HEK293 (cell line): ENCODE measurements around the gene ZNF609.

Experiments used
- CTCF ChIA-PET: fragments of 350-600 bp; formaldehyde crosslinking; extraction: SDS; loops from one replicate; lab custom pipeline; 2021; ENCODE audit warnings: antibody characterized with exemption; lab: Yijun Ruan, JAX
- POLR2A ChIA-PET: fragments of 300-600 bp; formaldehyde crosslinking; extraction: SDS; loops from one replicate; lab custom pipeline; 2020; ENCODE audit warnings: antibody characterized with exemption, inconsistent platforms; lab: Yijun Ruan, JAX
- H3K27ac ChIP-seq: fragments of 200-500 bp; sonication (Bioruptor generic); 2 replicates; pipeline ENCODE4 v1.5.1; 2014; ENCODE audit warnings: low read depth, low read length, control low read depth, inconsistent platforms; ENCODE audit errors: extremely low read depth
- H3K36me3 ChIP-seq, 2 experiments: fragments of 200-500 bp in 1 of 2; sonication (Bioruptor generic) in 1 of 2; 1 replicate in 1 of 2; 2 replicates in 1 of 2; pipeline ENCODE4 v1.5.1; 2014 to 2017; ENCODE audit warnings: inconsistent platforms in 2 of 2, low read length in 2 of 2; ENCODE audit not compliant: control insufficient read depth in 2 of 2, insufficient read depth in 1 of 2
- H3K4me1 ChIP-seq: fragments of 200-500 bp; sonication (Bioruptor generic); 2 replicates; pipeline ENCODE4 v1.5.1; 2014; ENCODE audit warnings: mild to moderate bottlenecking, low read length, inconsistent platforms; ENCODE audit not compliant: control insufficient read depth, insufficient read depth
- H3K4me3 ChIP-seq: 2 replicates; pipeline ENCODE4 v1.5.1; 2011; ENCODE audit warnings: low read depth, mild to moderate bottlenecking, control low read depth, low read length, moderate library complexity
- H3K9me3 ChIP-seq: fragments of 200-500 bp; sonication (Bioruptor generic); 2 replicates; pipeline ENCODE4 v1.5.1; 2014; ENCODE audit warnings: low read depth, low read length, inconsistent platforms; ENCODE audit not compliant: control insufficient read depth, insufficient read depth
- FEZF1 ChIP-seq: fragments of 450-650 bp; formaldehyde crosslinking; IDR thresholded peaks from 2 replicates; pipeline ENCODE4 v1.5.1; 2016; ENCODE audit warnings: missing biosample characterization, missing genetic modification characterization
- GLI4 ChIP-seq: fragments of 450-650 bp; formaldehyde crosslinking; IDR thresholded peaks from 2 replicates; pipeline ENCODE4 v1.5.1; 2016; ENCODE audit warnings: missing biosample characterization, missing genetic modification characterization
- GLIS1 ChIP-seq: fragments of 450-650 bp; formaldehyde crosslinking; IDR thresholded peaks from 2 replicates; pipeline ENCODE4 v1.5.1; 2016; ENCODE audit warnings: missing biosample characterization, missing genetic modification characterization
- IKZF3 ChIP-seq: fragments of 450-650 bp; IDR thresholded peaks from 2 replicates; pipeline ENCODE4 v1.5.0; 2018; ENCODE audit warnings: missing biosample characterization, mild to moderate bottlenecking, missing genetic modification characterization, moderate library complexity
- SCRT1 ChIP-seq: fragments of 450-650 bp; formaldehyde crosslinking; IDR thresholded peaks from 2 replicates; pipeline ENCODE4 v1.5.1; 2016; ENCODE audit warnings: missing biosample characterization, missing genetic modification characterization, borderline replicate concordance
- YY1 ChIP-seq: fragments of 450-650 bp; formaldehyde crosslinking; IDR thresholded peaks from 2 replicates; pipeline ENCODE4 v1.5.1; 2018; ENCODE audit warnings: missing biosample characterization, missing genetic modification characterization
- ZBTB48 ChIP-seq: fragments of 450-650 bp; formaldehyde crosslinking; IDR thresholded peaks from 2 replicates; pipeline ENCODE4 v1.5.1; 2016; ENCODE audit warnings: missing biosample characterization, missing genetic modification characterization
- ZNF10 ChIP-seq: fragments of 450-650 bp; formaldehyde crosslinking; IDR thresholded peaks from 2 replicates; pipeline ENCODE4 v1.5.1; 2017; ENCODE audit warnings: missing biosample characterization, missing genetic modification characterization
- ZNF146 ChIP-seq: fragments of 450-650 bp; formaldehyde crosslinking; IDR thresholded peaks from 2 replicates; pipeline ENCODE4 v1.5.1; 2016; ENCODE audit warnings: missing biosample characterization, missing genetic modification characterization
- ZNF148 ChIP-seq: fragments of 450-650 bp; formaldehyde crosslinking; IDR thresholded peaks from 2 replicates; pipeline ENCODE4 v1.5.0; 2017; ENCODE audit warnings: missing biosample characterization, missing genetic modification characterization, borderline replicate concordance
- ZNF155 ChIP-seq: fragments of 450-650 bp; formaldehyde crosslinking; IDR thresholded peaks from 2 replicates; pipeline ENCODE4 v1.5.1; 2016; ENCODE audit warnings: missing biosample characterization, missing genetic modification characterization
- ZNF157 ChIP-seq: fragments of 450-650 bp; formaldehyde crosslinking; IDR thresholded peaks from 2 replicates; pipeline ENCODE4 v1.5.1; 2016; ENCODE audit warnings: missing biosample characterization, missing genetic modification characterization
- ZNF2 ChIP-seq: fragments of 450-650 bp; formaldehyde crosslinking; IDR thresholded peaks from 2 replicates; pipeline ENCODE4 v1.5.1; 2016; ENCODE audit warnings: missing biosample characterization, missing genetic modification characterization
- ZNF211 ChIP-seq: fragments of 450-650 bp; formaldehyde crosslinking; IDR thresholded peaks from 2 replicates; pipeline ENCODE4 v1.5.1; 2016; ENCODE audit warnings: low read depth, missing biosample characterization, missing genetic modification characterization
- ZNF223 ChIP-seq: fragments of 450-650 bp; formaldehyde crosslinking; IDR thresholded peaks from 2 replicates; pipeline ENCODE4 v1.5.1; 2016; ENCODE audit warnings: missing biosample characterization, missing genetic modification characterization
- ZNF239 ChIP-seq: fragments of 450-650 bp; formaldehyde crosslinking; IDR thresholded peaks from 2 replicates; pipeline ENCODE4 v1.5.1; 2016; ENCODE audit warnings: missing biosample characterization, missing genetic modification characterization
- ZNF24 ChIP-seq: fragments of 450-650 bp; formaldehyde crosslinking; IDR thresholded peaks from 2 replicates; pipeline ENCODE4 v1.5.1; 2016; ENCODE audit warnings: missing biosample characterization, missing genetic modification characterization
- ZNF302 ChIP-seq: fragments of 450-650 bp; formaldehyde crosslinking; IDR thresholded peaks from 2 replicates; pipeline ENCODE4 v1.5.1; 2016; ENCODE audit warnings: missing biosample characterization, missing genetic modification characterization, low read depth
- ZNF548 ChIP-seq: fragments of 450-650 bp; formaldehyde crosslinking; IDR thresholded peaks from 2 replicates; pipeline ENCODE4 v1.5.1; 2016; ENCODE audit warnings: missing biosample characterization, missing genetic modification characterization
- ZNF571 ChIP-seq: fragments of 450-650 bp; formaldehyde crosslinking; IDR thresholded peaks from 2 replicates; pipeline ENCODE4 v1.5.0; 2017; ENCODE audit warnings: missing biosample characterization, missing genetic modification characterization
- ZNF623 ChIP-seq: fragments of 450-650 bp; formaldehyde crosslinking; IDR thresholded peaks from 2 replicates; pipeline ENCODE4 v1.5.1; 2016; ENCODE audit warnings: missing biosample characterization, missing genetic modification characterization
- ZNF792 ChIP-seq: fragments of 450-650 bp; formaldehyde crosslinking; IDR thresholded peaks from 2 replicates; pipeline ENCODE4 v1.5.1; 2016; ENCODE audit warnings: missing biosample characterization, missing genetic modification characterization
- ZNF830 ChIP-seq: fragments of 450-650 bp; IDR thresholded peaks from 2 replicates; pipeline ENCODE4 v1.5.0; 2018; ENCODE audit warnings: missing biosample characterization, missing genetic modification characterization, low read depth, mild to moderate bottlenecking, moderate library complexity
- ZSCAN4 ChIP-seq: fragments of 450-650 bp; formaldehyde crosslinking; IDR thresholded peaks from 2 replicates; pipeline ENCODE4 v1.5.1; 2017; ENCODE audit warnings: missing biosample characterization, missing genetic modification characterization
- TF ChIP-seq, protein P1 (sequence below): fragments of 450-650 bp; formaldehyde crosslinking; IDR thresholded peaks from 2 replicates; pipeline ENCODE4 v1.5.1; 2016; ENCODE audit warnings: missing biosample characterization, missing genetic modification characterization
- TF ChIP-seq, protein P2 (sequence below): fragments of 450-650 bp; formaldehyde crosslinking; IDR thresholded peaks from 2 replicates; pipeline ENCODE4 v1.5.1; 2017; ENCODE audit warnings: missing biosample characterization, missing genetic modification characterization

ZNF609 gene

GRCh38 chr15:64624242-64624641 lies 163.9 kb downstream of the ZNF609 start:
- H3K4me1 ChIP-seq: no peaks in the 10 kb centered on the region
- peaks cover 0 to 8% of the 10 kb centered on the region in 2 experiments; a peak in 2 of 3 replicates for H3K36me3 ChIP-seq
- no peak overlapping the region for H3K4me3 ChIP-seq
- H3K27ac ChIP-seq: no peak overlapping the region
- H3K9me3 ChIP-seq: no peaks in the 10 kb centered on the region
- CTCF ChIA-PET: no interaction called here
- POLR2A ChIA-PET: no interaction called here
- TF ChIP-seq IKZF3: no peak
- no peak for TF ChIP-seq ZNF830 (tag by site-specific recombination)
- TF ChIP-seq ZNF211: no peak
- no peak for TF ChIP-seq ZNF792 (tag by site-specific recombination)
- TF ChIP-seq ZNF146 (tag by site-specific recombination): no peak
- TF ChIP-seq FEZF1 (tag by site-specific recombination): no peak
- no peak for TF ChIP-seq ZBTB48 (tag by site-specific recombination)
- TF ChIP-seq ZNF2 (tag by site-specific recombination): no peak
- TF ChIP-seq GLIS1 (tag by site-specific recombination): no peak
- TF ChIP-seq, protein P1, sequence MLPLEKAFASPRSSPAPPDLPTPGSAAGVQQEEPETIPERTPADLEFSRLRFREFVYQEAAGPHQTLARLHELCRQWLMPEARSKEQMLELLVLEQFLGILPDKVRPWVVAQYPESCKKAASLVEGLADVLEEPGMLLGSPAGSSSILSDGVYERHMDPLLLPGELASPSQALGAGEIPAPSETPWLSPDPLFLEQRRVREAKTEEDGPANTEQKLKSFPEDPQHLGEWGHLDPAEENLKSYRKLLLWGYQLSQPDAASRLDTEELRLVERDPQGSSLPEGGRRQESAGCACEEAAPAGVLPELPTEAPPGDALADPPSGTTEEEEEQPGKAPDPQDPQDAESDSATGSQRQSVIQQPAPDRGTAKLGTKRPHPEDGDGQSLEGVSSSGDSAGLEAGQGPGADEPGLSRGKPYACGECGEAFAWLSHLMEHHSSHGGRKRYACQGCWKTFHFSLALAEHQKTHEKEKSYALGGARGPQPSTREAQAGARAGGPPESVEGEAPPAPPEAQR (tag by site-specific recombination): no peak
- TF ChIP-seq SCRT1 (tag by site-specific recombination): no peak
- TF ChIP-seq, all 188 proteins: peak for 0

GRCh38 chr15:64629063-64629462 lies 168.7 kb downstream of the ZNF609 start:
- H3K36me3 ChIP-seq: peaks cover 3 to 7% of the 10 kb centered on the region in 2 experiments; a peak in 2 of 3 replicates
- TF ChIP-seq ZNF239 (tag by site-specific recombination) (no peak), GLI4 (tag by site-specific recombination) (no peak), YY1 (tag by site-specific recombination) (no peak), ZNF548 (tag by site-specific recombination) (no peak), ZNF10 (tag by site-specific recombination) (no peak), ZNF223 (tag by site-specific recombination) (no peak), ZSCAN4 (tag by site-specific recombination) (no peak), ZNF148 (tag by site-specific recombination) (no peak), ZNF571 (tag by site-specific recombination) (no peak), ZNF157 (tag by site-specific recombination) (no peak), ZNF24 (tag by site-specific recombination) (no peak), ZNF623 (tag by site-specific recombination) (no peak), ZNF302 (tag by site-specific recombination) (no peak), ZNF155 (tag by site-specific recombination) (no peak)
- TF ChIP-seq, protein P2, sequence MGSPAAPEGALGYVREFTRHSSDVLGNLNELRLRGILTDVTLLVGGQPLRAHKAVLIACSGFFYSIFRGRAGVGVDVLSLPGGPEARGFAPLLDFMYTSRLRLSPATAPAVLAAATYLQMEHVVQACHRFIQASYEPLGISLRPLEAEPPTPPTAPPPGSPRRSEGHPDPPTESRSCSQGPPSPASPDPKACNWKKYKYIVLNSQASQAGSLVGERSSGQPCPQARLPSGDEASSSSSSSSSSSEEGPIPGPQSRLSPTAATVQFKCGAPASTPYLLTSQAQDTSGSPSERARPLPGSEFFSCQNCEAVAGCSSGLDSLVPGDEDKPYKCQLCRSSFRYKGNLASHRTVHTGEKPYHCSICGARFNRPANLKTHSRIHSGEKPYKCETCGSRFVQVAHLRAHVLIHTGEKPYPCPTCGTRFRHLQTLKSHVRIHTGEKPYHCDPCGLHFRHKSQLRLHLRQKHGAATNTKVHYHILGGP: no peak
- H3K9me3 ChIP-seq: no peaks in the 10 kb centered on the region
- ChIA-PET POLR2A (no interaction called here), CTCF (interaction anchor here (0.7 kb wide), 1 partner anchor 49 kb away, joined by 3 read pairs; no protein-coding TSS in a partner anchor)
- no peak overlapping the region for H3K27ac ChIP-seq
- H3K4me1 ChIP-seq: no peaks in the 10 kb centered on the region
- no peak overlapping the region for H3K4me3 ChIP-seq
